Measurements from ENCODE around the gene AQP2.
A peak's percentile ranks its signal among the peaks of the same experiment; 100 is the strongest.

The AQP2 gene

GRCh38 chr12:49961111-49961922 is 10.8 kb downstream of the AQP2 start, which contains the start of gene AQP5:
AQP5 (plus strand) TSS chr12:49961872; CDS start chr12:49962018, 146 bp downstream.
- DNase-seq: no peak
- TF ChIP-seq GATA1 (IDR thresholded peaks at IDR 0.05; ENCODE audit: low read depth, low read length) (no peak), POLR2A (IDR thresholded peaks at IDR 0.05; ENCODE audit: low read length) (no peak)

- TF ChIP-seq GATA1 (IDR thresholded peaks at IDR 0.05; ENCODE audit: low read depth, low read length) (no peak), POLR2A (IDR thresholded peaks at IDR 0.05; ENCODE audit: low read length) (no peak)
- no peak for DNase-seq
Observed at GRCh38 chr12:49961993-49962764, 11.6 kb downstream of the AQP2 start.

GRCh38 chr12:49962861-49963765 is 12.6 kb downstream of the AQP2 start:
- TF ChIP-seq POLR2A (IDR thresholded peaks at IDR 0.05; ENCODE audit: low read length) (no peak), GATA1 (IDR thresholded peaks at IDR 0.05; ENCODE audit: low read depth, low read length) (no peak)

GRCh38 chr12:49963976-49964815 is 13.7 kb downstream of the AQP2 start:
- TF ChIP-seq POLR2A (IDR thresholded peaks at IDR 0.05; ENCODE audit: low read length) (no peak), GATA1 (IDR thresholded peaks at IDR 0.05; ENCODE audit: low read depth, low read length) (no peak)
- no peak for DNase-seq

More at GRCh38 chr12:49962861-49963765, 12.6 kb downstream of the AQP2 start:
- DNase-seq: no peak

- no peak for DNase-seq
- TF ChIP-seq POLR2A (IDR thresholded peaks at IDR 0.05; ENCODE audit: low read length) (no peak), GATA1 (IDR thresholded peaks at IDR 0.05; ENCODE audit: low read depth, low read length) (no peak)
Observed at GRCh38 chr12:49964849-49965624, 14.5 kb downstream of the AQP2 start.

GRCh38 chr12:49965836-49966235 is 15.3 kb downstream of the AQP2 start:
- TF ChIP-seq POLR2A (IDR thresholded peaks at IDR 0.05; ENCODE audit: low read length) (no peak), GATA1 (IDR thresholded peaks at IDR 0.05; ENCODE audit: low read depth, low read length) (no peak)
- no peak for DNase-seq

- DNase-seq: no peak
- TF ChIP-seq GATA1 (IDR thresholded peaks at IDR 0.05; ENCODE audit: low read depth, low read length) (no peak), POLR2A (IDR thresholded peaks at IDR 0.05; ENCODE audit: low read length) (no peak)
Observed at GRCh38 chr12:49966511-49967041, 16.0 kb downstream of the AQP2 start.

- TF ChIP-seq GATA1 (IDR thresholded peaks at IDR 0.05; ENCODE audit: low read depth, low read length): no peak
- no peak for TF ChIP-seq POLR2A (IDR thresholded peaks at IDR 0.05; ENCODE audit: low read length)
- peak; percentile 89 to 95 for DNase-seq
Observed at GRCh38 chr12:49967042-49967776, 16.7 kb downstream of the AQP2 start.

- no peak for DNase-seq
- no peak for TF ChIP-seq GATA1 (IDR thresholded peaks at IDR 0.05; ENCODE audit: low read depth, low read length)
- TF ChIP-seq POLR2A (IDR thresholded peaks at IDR 0.05; ENCODE audit: low read length): no peak
Observed at GRCh38 chr12:49967777-49968250, 17.3 kb downstream of the AQP2 start.

- DNase-seq: no peak
- TF ChIP-seq GATA1 (IDR thresholded peaks at IDR 0.05; ENCODE audit: low read depth, low read length): no peak
- no peak for TF ChIP-seq POLR2A (IDR thresholded peaks at IDR 0.05; ENCODE audit: low read length)
Observed at GRCh38 chr12:49968471-49968870, 17.9 kb downstream of the AQP2 start.

GRCh38 chr12:49969027-49969426 is 18.5 kb downstream of the AQP2 start:
- no peak for DNase-seq
- no peak for TF ChIP-seq POLR2A (IDR thresholded peaks at IDR 0.05; ENCODE audit: low read length)
- TF ChIP-seq GATA1 (IDR thresholded peaks at IDR 0.05; ENCODE audit: low read depth, low read length): no peak

Measured in erythroblast (primary cell).